HTR-8/SVneo (cell line): ENCODE measurements around the gene TMC3.

ENCODE experiments used
- DNase-seq: peaks from one replicate; pipeline ENCODE4 v3.0.0; 2011; ENCODE audit warnings: low spot score, mixed read lengths; ENCODE audit not compliant: insufficient read length
- FAIRE-seq: peaks from 2 replicates; lab custom pipeline; 2011; peaks lifted over from hg19 to GRCh38; lab: Jason Lieb, UNC

The TMC3 gene

GRCh38 chr15:81386947-81387346, 12.9 kb upstream of the TMC3 start:
- DNase-seq (no peak), FAIRE-seq (no peak)

GRCh38 chr15:81385721-81386076, 11.7 kb upstream of the TMC3 start:
- DNase-seq (no peak), FAIRE-seq (no peak)

GRCh38 chr15:81384891-81385720, 11.1 kb upstream of the TMC3 start:
- FAIRE-seq: no peak
- DNase-seq: no peak

GRCh38 chr15:81381720-81382119, 7.7 kb upstream of the TMC3 start:
- DNase-seq (no peak), FAIRE-seq (no peak)

GRCh38 chr15:81380668-81381067, 6.7 kb upstream of the TMC3 start:
- DNase-seq: no peak
- no peak for FAIRE-seq

GRCh38 chr15:81380203-81380602, 6.2 kb upstream of the TMC3 start:
- no peak for DNase-seq
- FAIRE-seq: no peak

GRCh38 chr15:81379269-81379668, 5.3 kb upstream of the TMC3 start:
- DNase-seq: no peak
- FAIRE-seq: no peak

- FAIRE-seq (no peak), DNase-seq (no peak)
Observed at GRCh38 chr15:81378443-81378842, 4.4 kb upstream of the TMC3 start.

- FAIRE-seq (no peak), DNase-seq (no peak)
Observed at GRCh38 chr15:81377871-81378270, 3.9 kb upstream of the TMC3 start.

GRCh38 chr15:81376231-81376630, 2.2 kb upstream of the TMC3 start:
- DNase-seq (no peak), FAIRE-seq (no peak)

GRCh38 chr15:81375461-81375860, 1.4 kb upstream of the TMC3 start:
- DNase-seq (no peak), FAIRE-seq (no peak)

- FAIRE-seq (no peak), DNase-seq (no peak)
Observed at GRCh38 chr15:81373176-81373575, 837 bp downstream of the TMC3 start.

- DNase-seq (no peak), FAIRE-seq (no peak)
Observed at GRCh38 chr15:81372575-81372974, 1.4 kb downstream of the TMC3 start.

- DNase-seq: no peak
- FAIRE-seq: no peak
Observed at GRCh38 chr15:81363718-81364500, 10.1 kb downstream of the TMC3 start.

GRCh38 chr15:81363276-81363675, 10.7 kb downstream of the TMC3 start:
- FAIRE-seq (no peak), DNase-seq (no peak)

- FAIRE-seq (no peak), DNase-seq (no peak)
Observed at GRCh38 chr15:81362790-81363189, 11.2 kb downstream of the TMC3 start.

- DNase-seq (no peak), FAIRE-seq (no peak)
Observed at GRCh38 chr15:81361891-81362290, 12.1 kb downstream of the TMC3 start.

- DNase-seq: no peak
- FAIRE-seq: no peak
Observed at GRCh38 chr15:81360491-81360890, 13.5 kb downstream of the TMC3 start.

GRCh38 chr15:81358248-81358647, 15.8 kb downstream of the TMC3 start:
- DNase-seq (no peak), FAIRE-seq (no peak)

- DNase-seq (no peak), FAIRE-seq (no peak)
Observed at GRCh38 chr15:81357180-81357686, 16.8 kb downstream of the TMC3 start.

GRCh38 chr15:81356252-81356651, 17.8 kb downstream of the TMC3 start:
- FAIRE-seq (no peak), DNase-seq (no peak)
